ENCODE results near the gene KRT80.

DNA sequence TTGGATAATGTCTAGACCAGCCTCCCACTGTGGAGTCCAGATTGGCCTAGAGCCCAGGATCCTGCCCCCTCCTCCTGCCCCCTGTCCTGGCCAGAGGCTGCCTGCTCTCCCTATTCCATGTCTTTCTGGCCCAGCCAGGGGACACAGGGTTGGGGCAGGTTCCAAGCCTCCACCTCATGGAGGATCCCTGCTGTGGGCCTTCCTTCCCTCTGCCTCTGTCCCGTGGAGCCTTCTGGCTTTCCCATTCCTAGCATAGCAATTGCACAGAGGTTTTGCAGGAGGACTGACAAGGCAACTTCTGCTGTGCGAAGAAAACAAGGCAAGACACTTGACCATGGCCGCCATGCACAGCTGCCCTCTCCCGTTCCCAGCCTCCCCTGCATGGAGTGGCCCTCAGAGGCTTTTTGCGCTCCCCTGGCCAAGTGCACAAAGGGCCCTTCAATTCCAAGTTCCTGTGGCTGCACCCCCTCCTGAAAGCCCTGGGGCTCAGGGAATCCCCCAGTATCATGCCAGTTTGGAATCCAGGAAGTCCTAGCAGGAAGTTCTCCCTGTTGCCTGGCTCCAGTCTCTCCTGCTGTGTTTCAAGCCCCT, 42.1 kb downstream of the KRT80 start:
- TF ChIP-seq, protein P1, sequence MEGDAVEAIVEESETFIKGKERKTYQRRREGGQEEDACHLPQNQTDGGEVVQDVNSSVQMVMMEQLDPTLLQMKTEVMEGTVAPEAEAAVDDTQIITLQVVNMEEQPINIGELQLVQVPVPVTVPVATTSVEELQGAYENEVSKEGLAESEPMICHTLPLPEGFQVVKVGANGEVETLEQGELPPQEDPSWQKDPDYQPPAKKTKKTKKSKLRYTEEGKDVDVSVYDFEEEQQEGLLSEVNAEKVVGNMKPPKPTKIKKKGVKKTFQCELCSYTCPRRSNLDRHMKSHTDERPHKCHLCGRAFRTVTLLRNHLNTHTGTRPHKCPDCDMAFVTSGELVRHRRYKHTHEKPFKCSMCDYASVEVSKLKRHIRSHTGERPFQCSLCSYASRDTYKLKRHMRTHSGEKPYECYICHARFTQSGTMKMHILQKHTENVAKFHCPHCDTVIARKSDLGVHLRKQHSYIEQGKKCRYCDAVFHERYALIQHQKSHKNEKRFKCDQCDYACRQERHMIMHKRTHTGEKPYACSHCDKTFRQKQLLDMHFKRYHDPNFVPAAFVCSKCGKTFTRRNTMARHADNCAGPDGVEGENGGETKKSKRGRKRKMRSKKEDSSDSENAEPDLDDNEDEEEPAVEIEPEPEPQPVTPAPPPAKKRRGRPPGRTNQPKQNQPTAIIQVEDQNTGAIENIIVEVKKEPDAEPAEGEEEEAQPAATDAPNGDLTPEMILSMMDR (IDR thresholded peaks at IDR 0.05; ENCODE audit: insufficient read depth, low read length) = no peak
- no peak for TF ChIP-seq GABPA (IDR thresholded peaks at IDR 0.05; ENCODE audit: low read depth)

Measured in HL-60 (cell line).